Ascending aorta (tissue), 2 donors: Measurements from ENCODE around the gene RELA. TPM values are rescaled to one million over a fixed set of nuclear protein-coding genes. Genes with fewer than 3 reads are reported as not detected.
"Not testable (repeated sequence)": the region's sequence is repeated elsewhere in the genome, so short reads cannot be mapped to it uniquely, and the experiment has no call there.

ENCODE experiments used
- DNase-seq, 2 donors: peaks; one replicate each; pipeline ENCODE4 v3.0.0-alpha.2; 2019; ENCODE audit warnings: low spot score in 2 of 2
- H3K27ac ChIP-seq, 2 donors: fragments of 200-600 bp; sonication (generic); one replicate each; pipeline ENCODE4 v1.5.1; 2016 to 2017; ENCODE audit warnings: mild to moderate bottlenecking in 1 of 2
- H3K27me3 ChIP-seq: fragments of 200-600 bp; sonication (generic); one replicate; pipeline ENCODE4 v1.5.1; 2017
- H3K36me3 ChIP-seq, 2 donors: fragments of 200-600 bp; sonication (generic); one replicate each; pipeline ENCODE4 v1.5.1; 2016
- H3K4me1 ChIP-seq, 2 donors: fragments of 200-600 bp; sonication (generic); one replicate each; pipeline ENCODE4 v1.5.1; 2016 to 2017; ENCODE audit warnings: mild to moderate bottlenecking in 1 of 2
- H3K4me3 ChIP-seq, 2 donors: fragments of 200-600 bp; sonication (generic); one replicate each; pipeline ENCODE4 v1.5.1; 2016 to 2017; ENCODE audit warnings: mild to moderate bottlenecking in 1 of 2
- H3K9me3 ChIP-seq, 2 donors: fragments of 200-600 bp; sonication (generic); one replicate each; pipeline ENCODE4 v1.5.1; 2016
- CTCF ChIP-seq, 3 experiments: fragments of 200-600 bp in 2 of 3; fragments of 450-650 bp in 1 of 3; sonication (generic) in 2 of 3; IDR thresholded peaks; one replicate each; pipeline ENCODE4 v1.5.1; 2016 to 2019; ENCODE audit warnings: antibody characterized with exemption in 3 of 3, mild to moderate bottlenecking in 1 of 3, moderate library complexity in 1 of 3
- intact Hi-C: fragments of 100-400 bp; cut with DNase I; formaldehyde crosslinking; loops from one replicate; pipeline ENCODE4 v1.15.1; 2023
- total RNA-seq: library from RNA; depleted of rRNA; stranded (reverse); fragments of >200 nt; gene quantifications from one replicate; pipeline ENCODE4 v1.1.0, GENCODE V29; 2016

The RELA gene
- total RNA-seq, 1 donor from 2014 or later = 115 TPM

- H3K27ac ChIP-seq = peak overlapping the region; percentile 98
- TF ChIP-seq CTCF (IDR thresholded peaks at IDR 0.05) = no peak
- H3K36me3 ChIP-seq = peaks cover 43 to 48% of the 10 kb centered on the region in 2 donors
- peaks cover 11 to 32% of the 10 kb centered on the region in 2 donors for H3K4me1 ChIP-seq
- peak overlapping the region; percentile 95 to 99 for H3K4me3 ChIP-seq
- H3K9me3 ChIP-seq = no peaks in the 10 kb centered on the region
- no peaks in the 10 kb centered on the region for H3K27me3 ChIP-seq
- intact Hi-C loops = loop anchor here (1.0 to 10.0 kb wide), 5 partner anchors 8 to 617 kb away; partner anchors contain the start of genes C11orf68, DRAP1, LTBP3 and SAC3D1
- DNase-seq = no peak
Observed at GRCh38 chr11:65661599-65662246, 993 bp downstream of the RELA start.

DNA sequence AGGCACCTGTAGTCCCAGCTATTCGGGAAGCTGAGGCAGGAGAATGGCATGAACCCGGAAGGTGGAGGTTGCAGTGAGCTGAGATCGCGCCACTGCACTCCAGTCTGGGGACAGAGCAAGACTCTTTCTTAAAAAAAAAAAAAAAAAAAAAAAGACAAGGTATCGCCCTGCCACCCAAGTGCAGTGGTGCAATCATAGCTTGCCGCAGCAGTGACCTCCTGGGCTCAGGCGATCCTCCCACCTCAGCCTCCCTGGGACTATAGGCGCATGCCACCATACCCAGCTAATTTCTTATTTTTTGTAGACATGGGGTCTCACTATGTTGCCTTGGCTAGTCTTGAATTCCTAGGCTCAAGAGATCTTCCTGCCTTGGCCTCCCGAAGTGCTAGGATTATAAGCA lies 1.8 kb downstream of the RELA start:
- intact Hi-C loops = loop anchor here (5.0 to 10.0 kb wide), 3 partner anchors 104 to 616 kb away; partner anchors contain the start of genes C11orf68, DRAP1, LTBP3 and SAC3D1
- DNase-seq, H3K27me3 ChIP-seq, H3K9me3 ChIP-seq: not testable (repeated sequence)
- H3K36me3 ChIP-seq = peaks cover 51 to 57% of the 10 kb centered on the region in 2 donors
- peaks cover 11 to 32% of the 10 kb centered on the region in 2 donors for H3K4me1 ChIP-seq
- H3K27ac ChIP-seq = peak overlapping the region; percentile 98
- peak overlapping the region; percentile 95 to 99 for H3K4me3 ChIP-seq

DNA sequence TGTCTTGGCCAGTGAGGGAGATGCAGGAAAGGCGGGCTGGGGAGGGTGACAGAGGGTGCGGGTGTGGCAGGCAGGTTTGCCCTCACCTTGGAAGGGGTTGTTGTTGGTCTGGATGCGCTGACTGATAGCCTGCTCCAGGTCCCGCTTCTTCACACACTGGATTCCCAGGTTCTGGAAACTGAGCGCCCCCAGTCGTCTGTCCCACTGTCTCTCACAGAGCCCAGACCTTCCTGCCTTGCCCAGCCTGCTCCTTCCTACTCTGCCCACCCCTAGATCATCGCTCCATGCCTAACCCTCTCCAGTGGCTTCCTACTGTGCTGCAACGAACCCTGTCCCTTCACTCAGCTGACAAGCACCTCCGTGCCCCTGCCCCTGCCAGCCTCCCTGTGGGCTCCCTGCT lies 2.7 kb downstream of the RELA start:
- DNase-seq = no peak
- Histone ChIP-seq H3K27ac (peak overlapping the region; percentile 34 to 98), H3K27me3 (no peaks in the 10 kb centered on the region)

GRCh38 chr11:65658174-65659021 lies 4.3 kb downstream of the RELA start:
- H3K9me3 ChIP-seq = no peaks in the 10 kb centered on the region
- no peak overlapping the region for H3K4me3 ChIP-seq
- no peak for DNase-seq
- intact Hi-C loops = no loop called here
- no peak overlapping the region for H3K27ac ChIP-seq
- peaks cover 68 to 76% of the 10 kb centered on the region in 2 donors for H3K36me3 ChIP-seq
- no peaks in the 10 kb centered on the region for H3K27me3 ChIP-seq
- peaks cover 17 to 30% of the 10 kb centered on the region in 2 donors for H3K4me1 ChIP-seq
- TF ChIP-seq CTCF (IDR thresholded peaks at IDR 0.05) = no peak

More for the DNA sequence above, 2.7 kb downstream of the RELA start:
- peaks cover 55 to 65% of the 10 kb centered on the region in 2 donors for H3K36me3 ChIP-seq
- H3K4me1 ChIP-seq = peaks cover 11 to 32% of the 10 kb centered on the region in 2 donors
- no peak overlapping the region for H3K4me3 ChIP-seq
- H3K9me3 ChIP-seq = no peaks in the 10 kb centered on the region
- intact Hi-C loops = loop anchor here (5.0 to 10.0 kb wide), 3 partner anchors 103 to 615 kb away; partner anchors contain the start of genes C11orf68, DRAP1, LTBP3 and SAC3D1
- no peak for TF ChIP-seq CTCF (IDR thresholded peaks at IDR 0.05)

- H3K36me3 ChIP-seq = peaks cover 68 to 76% of the 10 kb centered on the region in 2 donors
- no peak for TF ChIP-seq CTCF (IDR thresholded peaks at IDR 0.05)
- no peak overlapping the region for H3K27ac ChIP-seq
- DNase-seq = no peak
- peaks cover 20 to 34% of the 10 kb centered on the region in 2 donors for H3K4me1 ChIP-seq
- H3K9me3 ChIP-seq = no peaks in the 10 kb centered on the region
- intact Hi-C loops = no loop called here
- no peaks in the 10 kb centered on the region for H3K27me3 ChIP-seq
- H3K4me3 ChIP-seq = no peak overlapping the region
Observed at GRCh38 chr11:65657426-65657825, 5.3 kb downstream of the RELA start.
